ENCODE measurements around the gene GLRA3.

The GLRA3 gene

DNA sequence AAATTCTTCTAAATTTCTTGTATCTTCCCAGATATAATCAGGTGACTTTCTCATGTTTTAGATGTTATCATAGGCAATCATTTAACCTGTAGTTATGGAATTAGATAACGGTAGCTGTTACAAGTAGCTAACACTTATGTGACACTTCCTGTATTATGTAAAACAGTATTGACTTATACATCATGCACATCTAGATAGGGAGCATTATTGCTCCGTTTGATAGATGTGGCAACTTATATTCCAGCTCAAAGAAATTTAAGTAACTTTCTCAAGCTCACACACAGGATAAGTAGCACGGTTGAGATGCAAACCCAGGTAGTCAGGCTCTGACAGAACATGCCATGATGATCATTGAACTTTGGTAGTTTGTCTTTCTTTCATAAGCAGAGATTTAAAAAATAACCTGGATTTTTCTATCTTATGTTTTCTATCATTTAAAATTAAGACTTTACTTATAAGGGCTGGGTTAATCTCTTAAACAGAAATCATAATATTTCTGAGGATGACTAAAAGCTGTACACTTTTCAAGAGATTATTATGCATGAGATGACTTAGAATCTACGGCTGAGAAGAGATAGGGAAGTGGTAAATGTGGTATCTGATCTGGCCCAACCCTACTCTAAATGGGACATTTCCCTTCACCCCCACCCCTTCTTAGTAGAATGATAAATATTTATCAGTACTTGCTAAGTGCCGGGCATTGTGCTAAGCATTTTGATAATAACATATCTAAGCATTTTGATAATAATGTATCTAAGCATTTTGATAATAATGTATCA is 237.6 kb downstream of the GLRA3 start:
- no peak for DNase-seq

DNA sequence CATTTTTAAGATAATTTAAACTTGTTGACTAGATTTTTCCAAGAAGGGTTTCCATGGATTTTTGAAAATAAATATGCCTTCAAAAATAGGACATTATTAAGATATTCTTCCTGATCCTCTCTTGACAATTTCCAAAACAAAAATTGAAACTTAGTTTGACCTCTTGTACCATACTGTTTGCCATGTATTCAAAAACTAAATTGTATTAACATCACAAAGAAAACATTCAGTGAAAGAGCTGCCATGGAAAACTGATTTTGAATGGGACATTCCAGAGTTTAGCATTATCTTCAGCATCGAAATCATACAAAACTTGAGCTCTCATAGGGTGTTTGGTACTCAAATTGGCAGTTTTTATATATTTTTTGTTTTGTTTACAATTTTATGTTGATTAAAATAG is 238.7 kb downstream of the GLRA3 start:
- DNase-seq = no peak
